OCI-LY3 (cell line): ENCODE results near the gene CSNK1A1.

Experiments used
- CTCF ChIP-seq: fragments of 200-600, 300-600 bp; sonication (generic); IDR thresholded peaks from 2 replicates; pipeline ENCODE4 v1.5.1; 2014; ENCODE audit warnings: antibody characterized with exemption, low read length, low read depth
- EZH2phosphoT487 ChIP-seq: fragments of 200-600 bp; shearing (Covaris generic); IDR thresholded peaks from 2 replicates; pipeline ENCODE4 v1.6.1; 2018; ENCODE audit warnings: antibody characterized with exemption, mixed run types, low read depth

- TF ChIP-seq CTCF (no peak), EZH2phosphoT487 (no peak)
These were observed 35.6 kb upstream of the CSNK1A1 start for GRCh38 chr5:149586708-149587318.
